BLaER1 (cell line): ENCODE data around the gene P4HTM.

ENCODE experiments used
- H3K27ac ChIP-seq: shearing (Covaris generic); formaldehyde crosslinking; 2 replicates; pipeline ENCODE4 v1.8.1; 2022
- H3K27me3 ChIP-seq: shearing (Covaris generic); formaldehyde crosslinking; 2 replicates; pipeline ENCODE4 v1.8.1; 2022
- H3K36me3 ChIP-seq: shearing (Covaris generic); formaldehyde crosslinking; 2 replicates; pipeline ENCODE4 v1.8.1; 2022
- H3K4me1 ChIP-seq: shearing (Covaris generic); formaldehyde crosslinking; 2 replicates; pipeline ENCODE4 v1.8.1; 2022
- H3K4me2 ChIP-seq: shearing (Covaris generic); formaldehyde crosslinking; 2 replicates; pipeline ENCODE4 v1.8.1; 2022
- H3K4me3 ChIP-seq: shearing (Covaris generic); formaldehyde crosslinking; 2 replicates; pipeline ENCODE4 v1.8.1; 2022
- H3K9ac ChIP-seq: shearing (Covaris generic); formaldehyde crosslinking; 2 replicates; pipeline ENCODE4 v1.8.1; 2022
- H3K9me3 ChIP-seq: shearing (Covaris generic); formaldehyde crosslinking; 2 replicates; pipeline ENCODE4 v1.8.1; 2022
- H4K20me1 ChIP-seq: shearing (Covaris generic); formaldehyde crosslinking; 2 replicates; pipeline ENCODE4 v1.8.1; 2022
- Cebpa-rat ChIP-seq: shearing (Covaris generic); IDR thresholded peaks from 2 replicates; pipeline ENCODE4 v1.8.1; 2022

Gene P4HTM

GRCh38 chr3:48996640-48997039 lies 6.6 kb downstream of the P4HTM start:
- TF ChIP-seq Cebpa-rat = no peak
- Histone ChIP-seq H3K4me3 (no peak overlapping the region), H4K20me1 (no peaks in the 10 kb centered on the region), H3K27me3 (0 out of 2 replicates have a peak, but pooled peaks cover under 1% of the 10 kb centered on the region), H3K4me2 (no peak overlapping the region), H3K4me1 (peaks cover 25% of the 10 kb centered on the region), H3K36me3 (peaks cover 27% of the 10 kb centered on the region), H3K9ac (no peak overlapping the region), H3K27ac (no peak overlapping the region), H3K9me3 (no peaks in the 10 kb centered on the region)

- Histone ChIP-seq H3K27ac (no peak overlapping the region), H3K27me3 (no peaks in the 10 kb centered on the region), H3K4me3 (no peak overlapping the region), H3K9ac (no peak overlapping the region), H3K4me1 (peaks cover 19% of the 10 kb centered on the region), H4K20me1 (no peaks in the 10 kb centered on the region), H3K36me3 (peaks cover 28% of the 10 kb centered on the region), H3K4me2 (no peak overlapping the region), H3K9me3 (no peaks in the 10 kb centered on the region)
- TF ChIP-seq Cebpa-rat = no peak
Observed at GRCh38 chr3:48997102-48997635, 7.1 kb downstream of the P4HTM start.

- peaks cover 15% of the 10 kb centered on the region for H3K4me1 ChIP-seq
- H3K36me3 ChIP-seq = peaks cover 33% of the 10 kb centered on the region
- no peak overlapping the region for H3K4me2 ChIP-seq
- TF ChIP-seq Cebpa-rat = no peak
- H3K27me3 ChIP-seq = no peaks in the 10 kb centered on the region
- no peaks in the 10 kb centered on the region for H3K9me3 ChIP-seq
- no peaks in the 10 kb centered on the region for H4K20me1 ChIP-seq
- H3K27ac ChIP-seq = no peak overlapping the region
- H3K4me3 ChIP-seq = no peak overlapping the region
- no peak overlapping the region for H3K9ac ChIP-seq
Observed at GRCh38 chr3:48997714-48998637, 7.9 kb downstream of the P4HTM start.

- Histone ChIP-seq H3K27ac (no peak overlapping the region), H3K9me3 (no peaks in the 10 kb centered on the region), H3K4me2 (no peak overlapping the region), H4K20me1 (no peaks in the 10 kb centered on the region), H3K4me3 (no peak overlapping the region), H3K27me3 (no peaks in the 10 kb centered on the region), H3K9ac (no peak overlapping the region), H3K4me1 (peaks cover 2% of the 10 kb centered on the region), H3K36me3 (peaks cover 28% of the 10 kb centered on the region)
- TF ChIP-seq Cebpa-rat = no peak
Observed at GRCh38 chr3:48999085-48999858, 9.2 kb downstream of the P4HTM start.

GRCh38 chr3:49001155-49001554 lies 11.1 kb downstream of the P4HTM start:
- peaks cover 31% of the 10 kb centered on the region for H3K36me3 ChIP-seq
- H3K9me3 ChIP-seq = no peaks in the 10 kb centered on the region
- no peak overlapping the region for H3K9ac ChIP-seq
- no peaks in the 10 kb centered on the region for H3K27me3 ChIP-seq
- no peaks in the 10 kb centered on the region for H4K20me1 ChIP-seq
- no peak overlapping the region for H3K4me3 ChIP-seq
- peaks cover 3% of the 10 kb centered on the region for H3K4me1 ChIP-seq
- no peak for TF ChIP-seq Cebpa-rat
- no peak overlapping the region for H3K4me2 ChIP-seq
- H3K27ac ChIP-seq = no peak overlapping the region

GRCh38 chr3:49004352-49005302 lies 14.6 kb downstream of the P4HTM start:
- no peak overlapping the region for H3K4me3 ChIP-seq
- peaks cover 18% of the 10 kb centered on the region for H3K36me3 ChIP-seq
- no peak overlapping the region for H3K27ac ChIP-seq
- H3K9me3 ChIP-seq = no peaks in the 10 kb centered on the region
- peaks cover 18% of the 10 kb centered on the region for H4K20me1 ChIP-seq
- no peak for TF ChIP-seq Cebpa-rat
- H3K4me2 ChIP-seq = no peak overlapping the region
- no peak overlapping the region for H3K9ac ChIP-seq
- H3K27me3 ChIP-seq = no peaks in the 10 kb centered on the region
- H3K4me1 ChIP-seq = peaks cover 27% of the 10 kb centered on the region

GRCh38 chr3:49005303-49005680 lies 15.3 kb downstream of the P4HTM start:
- Histone ChIP-seq H3K4me2 (no peak overlapping the region), H3K4me3 (no peak overlapping the region), H3K27ac (no peak overlapping the region), H3K27me3 (no peaks in the 10 kb centered on the region), H3K9me3 (no peaks in the 10 kb centered on the region), H4K20me1 (peaks cover 25% of the 10 kb centered on the region), H3K36me3 (peaks cover 25% of the 10 kb centered on the region), H3K9ac (no peak overlapping the region), H3K4me1 (peaks cover 32% of the 10 kb centered on the region)
- no peak for TF ChIP-seq Cebpa-rat

- Histone ChIP-seq H3K36me3 (peaks cover 32% of the 10 kb centered on the region), H3K4me1 (peaks cover 32% of the 10 kb centered on the region), H3K4me2 (peak overlapping the region; percentile 97), H3K9ac (no peak overlapping the region), H3K4me3 (peak overlapping the region; percentile 87), H4K20me1 (peaks cover 32% of the 10 kb centered on the region), H3K27me3 (no peaks in the 10 kb centered on the region), H3K9me3 (no peaks in the 10 kb centered on the region), H3K27ac (peak overlapping the region; percentile 99; the same call in 1 of the 2 replicates)
- no peak for TF ChIP-seq Cebpa-rat
Observed at GRCh38 chr3:49005998-49006397, 16.0 kb downstream of the P4HTM start.

GRCh38 chr3:49006408-49007067 lies 16.5 kb downstream of the P4HTM start:
- Histone ChIP-seq H3K27ac (peak overlapping the region; percentile 99), H3K36me3 (peaks cover 37% of the 10 kb centered on the region), H3K4me3 (peak overlapping the region; percentile 87), H3K4me1 (peaks cover 32% of the 10 kb centered on the region), H3K27me3 (no peaks in the 10 kb centered on the region), H3K9me3 (no peaks in the 10 kb centered on the region), H3K9ac (peak overlapping the region; percentile 98), H3K4me2 (peak overlapping the region; percentile 97), H4K20me1 (peaks cover 37% of the 10 kb centered on the region)
- TF ChIP-seq Cebpa-rat = no peak
